ENCODE measurements around the gene GNA15. TPM values are rescaled to one million over a fixed set of nuclear protein-coding genes. Genes with fewer than 3 reads are reported as not detected.

Gene GNA15
- total and polyA plus RNA-seq, 2 donors (not counting 3 experiments of a cell fraction or from before 2014, with no cell fraction given) = 0.17 TPM; not detected in 1

- intact Hi-C loops (cut with micrococcal nuclease) = no loop called here
- POLR2A ChIA-PET = no interaction called here
- no peaks in the 10 kb centered on the region for H3K79me2 ChIP-seq (ENCODE audit: control insufficient read depth, insufficient read depth, low read length)
These were observed 1.3 kb downstream of the GNA15 start for GRCh38 chr19:3137119-3137518.

More at GRCh38 chr19:3137119-3137518, 1.3 kb downstream of the GNA15 start:
- Histone ChIP-seq H3K4me1 (ENCODE audit: control insufficient read depth, extremely low read depth, insufficient read depth, low read length) (peaks cover 17% of the 10 kb centered on the region), H3K36me3 (ENCODE audit: control insufficient read depth in 2 of 2, extremely low read depth in 1 of 2, insufficient read depth in 2 of 2, low read length in 2 of 2) (no peaks in the 10 kb centered on the region), H3K27ac (ENCODE audit: insufficient read depth, low read depth, low read length) (no peak overlapping the region), H3K4me3 (replicated peaks in 1 of 3; ENCODE audit: insufficient read depth in 1 of 3, low read depth in 1 of 3, low read length in 3 of 3) (no peak overlapping the region), H3K9ac (replicated peaks; ENCODE audit: extremely low read depth, insufficient read depth, low read length) (no peak overlapping the region), H3K4me2 (ENCODE audit: insufficient read depth, low read length) (no peak overlapping the region), H3K27me3 (ENCODE audit: control insufficient read depth in 2 of 2, insufficient read depth in 2 of 2, low read length in 2 of 2) (no peaks in the 10 kb centered on the region), H3K9me1 (replicated peaks; ENCODE audit: control insufficient read depth, extremely low read depth, insufficient read depth, low read length) (no peaks in the 10 kb centered on the region), H2AFZ (ENCODE audit: low read depth, low read length) (peak overlapping the region; percentile 27), H3K9me3 (replicated peaks; ENCODE audit: control insufficient read depth, insufficient read depth, low read length) (no peaks in the 10 kb centered on the region), H4K20me1 (replicated peaks; ENCODE audit: control insufficient read depth, extremely low read depth, insufficient read depth, low read length) (no peaks in the 10 kb centered on the region)
- CTCF ChIA-PET = interaction anchor here (3.1 kb wide), 1 partner anchor 8 kb away, joined by 27 read pairs; no protein-coding TSS in a partner anchor
- no TSS peak for BruUV-seq (replicated peaks)
- FAIRE-seq (no peak), DNase-seq (ENCODE audit: low read depth, low spot score) (no peak)
- TF ChIP-seq CTCF (IDR thresholded peaks at IDR 0.05; ENCODE audit: extremely low read depth in 1 of 2, insufficient read depth in 1 of 2, low read depth in 1 of 2, low read length in 2 of 2) (no peak), POLR2A (IDR thresholded peaks at IDR 0.05; ENCODE audit: low read depth, low read length) (no peak), GATA2 (IDR thresholded peaks at IDR 0.05; ENCODE audit: insufficient read depth, insufficient read length, low read depth, low read length) (no peak), POLR2AphosphoS5 (IDR thresholded peaks at IDR 0.05; ENCODE audit: insufficient read depth, low read depth, low read length) (no peak), MAX (IDR thresholded peaks at IDR 0.05; ENCODE audit: insufficient read depth, insufficient read length) (no peak), EZH2 (IDR thresholded peaks at IDR 0.05; ENCODE audit: borderline replicate concordance, low read depth, low read length, severe bottlenecking) (no peak), MYC (IDR thresholded peaks at IDR 0.05; ENCODE audit: low read depth, low read length) (no peak), FOS (IDR thresholded peaks at IDR 0.05; ENCODE audit: borderline replicate concordance, insufficient read depth, low read length) (no peak), JUN (IDR thresholded peaks at IDR 0.05; ENCODE audit: borderline replicate concordance, insufficient read depth, insufficient read length, low read depth) (no peak)
- dilution Hi-C loops (cut with MboI; ENCODE audit: extremely low pct_ligation_motif_present, low sequenced_read_pairs) = no loop called here

All from endothelial cell of umbilical vein (primary cell).